A549 treated with dexamethasone at 1 μM for 4 hours (cell line): ENCODE measurements around the gene CDH18. TPM values are rescaled to one million over a fixed set of nuclear protein-coding genes. Genes with fewer than 3 reads are reported as not detected.

Source experiments
- total RNA-seq: library from RNA; stranded (reverse); fragments of 200-300 nt; extraction: Qiagen RNA extraction; gene quantifications from 5 replicates; pipeline ENCODE4 v1.2.3, GENCODE V29; 2022

Gene CDH18
- total RNA-seq = not detected in 5 replicates

GRCh38 chr5:19987612-19988361 is at the start of gene CDH18:
Gene CDH18, minus strand, starts transcription at chr5:19988200. Its CDS starts 149,214 bp downstream, at chr5:19838986.

